ENCODE measurements around the gene PRICKLE3.

DNA sequence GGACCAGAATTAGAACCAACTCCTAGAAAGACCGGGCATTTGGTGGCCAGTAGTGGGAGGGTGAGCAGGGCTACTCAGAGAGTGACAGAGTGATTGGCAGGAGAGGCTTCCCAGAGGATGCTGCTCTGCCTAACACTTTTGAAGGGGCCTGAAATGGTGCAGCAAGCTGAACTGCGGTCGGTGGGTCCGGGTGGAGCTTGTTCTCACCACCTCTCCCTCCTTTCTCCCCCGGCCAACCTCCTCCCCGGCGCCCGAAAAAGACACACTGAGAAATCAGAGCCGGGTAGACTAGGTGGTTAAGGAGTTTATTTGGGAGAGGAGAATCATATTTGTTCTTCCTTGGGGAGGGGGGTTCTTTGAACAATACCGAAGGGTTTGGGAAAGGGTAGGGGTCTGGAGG, 1.4 kb upstream of the PRICKLE3 start:
- TF ChIP-seq, protein P1, sequence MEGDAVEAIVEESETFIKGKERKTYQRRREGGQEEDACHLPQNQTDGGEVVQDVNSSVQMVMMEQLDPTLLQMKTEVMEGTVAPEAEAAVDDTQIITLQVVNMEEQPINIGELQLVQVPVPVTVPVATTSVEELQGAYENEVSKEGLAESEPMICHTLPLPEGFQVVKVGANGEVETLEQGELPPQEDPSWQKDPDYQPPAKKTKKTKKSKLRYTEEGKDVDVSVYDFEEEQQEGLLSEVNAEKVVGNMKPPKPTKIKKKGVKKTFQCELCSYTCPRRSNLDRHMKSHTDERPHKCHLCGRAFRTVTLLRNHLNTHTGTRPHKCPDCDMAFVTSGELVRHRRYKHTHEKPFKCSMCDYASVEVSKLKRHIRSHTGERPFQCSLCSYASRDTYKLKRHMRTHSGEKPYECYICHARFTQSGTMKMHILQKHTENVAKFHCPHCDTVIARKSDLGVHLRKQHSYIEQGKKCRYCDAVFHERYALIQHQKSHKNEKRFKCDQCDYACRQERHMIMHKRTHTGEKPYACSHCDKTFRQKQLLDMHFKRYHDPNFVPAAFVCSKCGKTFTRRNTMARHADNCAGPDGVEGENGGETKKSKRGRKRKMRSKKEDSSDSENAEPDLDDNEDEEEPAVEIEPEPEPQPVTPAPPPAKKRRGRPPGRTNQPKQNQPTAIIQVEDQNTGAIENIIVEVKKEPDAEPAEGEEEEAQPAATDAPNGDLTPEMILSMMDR (IDR thresholded peaks at IDR 0.05), result no peak
- no peak for TF ChIP-seq POLR2A (IDR thresholded peaks at IDR 0.05)
- no peak for TF ChIP-seq POLR2AphosphoS5 (IDR thresholded peaks at IDR 0.05)

All from gastroesophageal sphincter (tissue), 3 donors.